ENCODE measurements around the gene MGAT4D. TPM values are rescaled to one million over a fixed set of nuclear protein-coding genes. Genes with fewer than 3 reads are reported as not detected.
"Not testable (repeated sequence)": the region's sequence is repeated elsewhere in the genome, so short reads cannot be mapped to it uniquely, and the experiment has no call there.

The MGAT4D gene
- total RNA-seq, 2 experiments from 2014 or later = not detected

GRCh38 chr4:140523857-140524742, 26.0 kb upstream of the MGAT4D start, which contains the start of gene ELMOD2:
TSS of gene ELMOD2 (plus strand) at chr4:140524168. CDS start at chr4:140525429, 1,261 bp downstream.
- H3K27me3 Mint-ChIP-seq = no peaks in the 10 kb centered on the region
- peak within 1 kb of the TSS; percentile 79 for H3K27ac Mint-ChIP-seq
- H3K36me3 Mint-ChIP-seq (ENCODE audit: low read depth) = peaks cover 21% of the 10 kb centered on the region
- intact Hi-C loops (cut with DNase I, micrococcal nuclease) = loop anchor here (2.0 to 10.0 kb wide), 6 partner anchors 151 to 1509 kb away; partner anchors contain the start of genes MAML3 (in 2 of the 2), SCOC (in 2 of the 2), NOCT (in 1 of the 2) and SETD7 (in 1 of the 2)
- Histone ChIP-seq H3K36me3 (ENCODE audit: insufficient read depth, low read length) (peaks cover 10% of the 10 kb centered on the region), H3K27me3 (ENCODE audit: control insufficient read depth in 1 of 2, insufficient read depth in 2 of 2, low read length in 2 of 2) (no peaks in the 10 kb centered on the region), H3K27ac (ENCODE audit: low read depth in 1 of 2, low read length in 2 of 2) (peak within 1 kb of the TSS in 1 of 2 donors; percentile 58), H3K9me3 (ENCODE audit: control insufficient read depth in 1 of 2, insufficient read depth in 1 of 2, low read length in 2 of 2) (no peaks in the 10 kb centered on the region), H3K4me3 (ENCODE audit: low read length) (peak within 1 kb of the TSS; percentile 65), H3K4me1 (ENCODE audit: insufficient read depth, low read length) (peaks cover 10% of the 10 kb centered on the region)
- H3K9me3 Mint-ChIP-seq = no peaks in the 10 kb centered on the region
- H3K4me3 Mint-ChIP-seq = peak within 1 kb of the TSS; percentile 91
- peaks cover 26% of the 10 kb centered on the region for H3K4me1 Mint-ChIP-seq (ENCODE audit: low read depth)
- ATAC-seq (ENCODE audit: poor library complexity) (peak; percentile 99), DNase-seq (peak; percentile 93 to 99 (median 96))
- ChIA-PET POLR2A (interaction anchor here (0.8 to 2.3 kb wide), 9 partner anchors 32 to 1223 kb away, joined by 3 to 26 read pairs (median 3); partner anchors contain the start of gene SCOC), CTCF (interaction anchor here (0.6 to 1.6 kb wide), 9 partner anchors 12 to 1509 kb away, joined by 3 to 11 read pairs (median 3); partner anchors contain the start of genes NOCT and SCOC)
- peak; percentile 82 for TF ChIP-seq CTCF (IDR thresholded peaks at IDR 0.05)

- no peak for TF ChIP-seq CTCF (IDR thresholded peaks at IDR 0.05)
- DNase-seq = no peak
- POLR2A ChIA-PET = interaction anchor here (0.8 to 2.3 kb wide), 8 partner anchors 140 to 1222 kb away, joined by 3 to 26 read pairs (median 3); partner anchors contain the start of gene SCOC
- intact Hi-C loops (cut with DNase I, micrococcal nuclease) = loop anchor here (5.0 to 10.0 kb wide), 5 partner anchors 369 to 1509 kb away; partner anchors contain the start of genes MAML3 (in 2 of the 2), NOCT (in 1 of the 2), SETD7 (in 1 of the 2) and ZNF330 (in 1 of the 2)
- Mint-ChIP-seq H3K9me3 (no peaks in the 10 kb centered on the region), H3K4me1 (ENCODE audit: low read depth) (peaks cover 26% of the 10 kb centered on the region), H3K27me3 (no peaks in the 10 kb centered on the region), H3K27ac (peak overlapping the region; percentile 79), H3K36me3 (ENCODE audit: low read depth) (peaks cover 19% of the 10 kb centered on the region), H3K4me3 (peak overlapping the region; percentile 91)
- CTCF ChIA-PET = interaction anchor here (0.7 to 1.6 kb wide), 4 partner anchors 13 to 268 kb away, joined by 3 to 11 read pairs (median 6); partner anchors contain the start of gene SCOC
- ATAC-seq (ENCODE audit: poor library complexity) = no peak
- Histone ChIP-seq H3K4me3 (ENCODE audit: low read length) (peak overlapping the region; percentile 65), H3K27me3 (ENCODE audit: control insufficient read depth in 1 of 2, insufficient read depth in 2 of 2, low read length in 2 of 2) (no peaks in the 10 kb centered on the region), H3K36me3 (ENCODE audit: insufficient read depth, low read length) (peaks cover 7% of the 10 kb centered on the region), H3K9me3 (ENCODE audit: control insufficient read depth in 1 of 2, insufficient read depth in 1 of 2, low read length in 2 of 2) (no peaks in the 10 kb centered on the region), H3K4me1 (ENCODE audit: insufficient read depth, low read length) (peaks cover 10% of the 10 kb centered on the region), H3K27ac (ENCODE audit: low read depth in 1 of 2, low read length in 2 of 2) (no peak overlapping the region)
Observed at GRCh38 chr4:140523370-140523856, 25.3 kb upstream of the MGAT4D start.

DNA sequence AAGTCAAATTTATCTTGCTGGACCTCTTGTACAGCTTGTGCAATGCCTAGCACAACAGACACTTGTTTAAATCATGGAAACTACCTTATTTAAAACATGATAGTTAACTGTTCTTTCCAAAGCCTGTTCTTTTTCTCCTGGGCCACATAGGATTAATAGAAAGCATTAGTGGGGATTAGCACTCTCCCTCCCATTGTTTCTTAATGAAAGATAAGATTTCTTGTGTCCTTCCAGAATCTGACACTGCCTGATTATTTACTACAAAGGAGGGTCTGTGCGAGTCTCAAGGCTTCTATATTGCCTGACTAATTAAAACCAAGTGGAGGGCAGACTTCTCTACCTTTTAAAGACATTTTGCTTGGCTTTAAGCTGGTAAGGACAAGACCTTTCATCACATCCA, 17.3 kb upstream of the MGAT4D start:
- CTCF ChIA-PET = no interaction called here
- peaks cover 44% of the 10 kb centered on the region for H3K27me3 Mint-ChIP-seq
- H3K9me3 Mint-ChIP-seq = no peaks in the 10 kb centered on the region

DNA sequence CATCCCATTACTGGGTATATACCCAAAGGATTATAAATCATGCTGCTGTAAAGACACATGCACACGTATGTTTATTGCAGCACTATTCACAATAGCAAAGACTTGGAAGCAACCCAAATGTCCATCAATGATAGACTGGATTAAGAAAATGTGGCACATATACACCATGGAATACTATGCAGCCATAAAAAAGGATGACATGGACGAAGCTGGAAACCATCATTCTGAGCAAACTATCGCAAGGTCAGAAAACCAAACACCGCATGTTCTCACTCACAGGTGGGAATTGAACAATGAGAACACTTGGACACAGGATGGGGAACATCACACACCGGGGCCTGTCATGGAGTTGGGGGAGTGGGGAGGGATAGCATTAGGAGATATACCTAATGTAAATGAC, 15.7 kb upstream of the MGAT4D start:
- H3K36me3 ChIP-seq (ENCODE audit: insufficient read depth, low read length); H3K4me3 ChIP-seq (ENCODE audit: low read length); DNase-seq; POLR2A ChIA-PET; ATAC-seq (ENCODE audit: poor library complexity); H3K36me3 Mint-ChIP-seq (ENCODE audit: low read depth); H3K4me1 Mint-ChIP-seq (ENCODE audit: low read depth); H3K4me1 ChIP-seq (ENCODE audit: insufficient read depth, low read length); intact Hi-C loops (cut with DNase I, micrococcal nuclease); H3K4me3 Mint-ChIP-seq; CTCF ChIA-PET; H3K27ac Mint-ChIP-seq; H3K9me3 Mint-ChIP-seq; H3K9me3 ChIP-seq (ENCODE audit: control insufficient read depth in 1 of 2, insufficient read depth in 1 of 2, low read length in 2 of 2); H3K27me3 ChIP-seq (ENCODE audit: control insufficient read depth in 1 of 2, insufficient read depth in 2 of 2, low read length in 2 of 2); H3K27ac ChIP-seq (ENCODE audit: low read depth in 1 of 2, low read length in 2 of 2): not testable (repeated sequence)
- H3K27me3 Mint-ChIP-seq = peaks cover 60% of the 10 kb centered on the region

More for the DNA sequence above, 17.3 kb upstream of the MGAT4D start:
- Histone ChIP-seq H3K4me3 (ENCODE audit: low read length) (no peak overlapping the region), H3K4me1 (ENCODE audit: insufficient read depth, low read length) (no peaks in the 10 kb centered on the region), H3K27me3 (ENCODE audit: control insufficient read depth in 1 of 2, insufficient read depth in 2 of 2, low read length in 2 of 2) (peaks cover 0 to 6% of the 10 kb centered on the region in 2 experiments), H3K36me3 (ENCODE audit: insufficient read depth, low read length) (no peaks in the 10 kb centered on the region), H3K27ac (ENCODE audit: low read depth in 1 of 2, low read length in 2 of 2) (no peak overlapping the region), H3K9me3 (ENCODE audit: control insufficient read depth in 1 of 2, insufficient read depth in 1 of 2, low read length in 2 of 2) (no peaks in the 10 kb centered on the region)
- ATAC-seq (ENCODE audit: poor library complexity) (no peak), DNase-seq (no peak)
- H3K4me1 Mint-ChIP-seq (ENCODE audit: low read depth) = no peaks in the 10 kb centered on the region
- intact Hi-C loops (cut with DNase I, micrococcal nuclease) = no loop called here
- H3K36me3 Mint-ChIP-seq (ENCODE audit: low read depth) = no peaks in the 10 kb centered on the region
- no peak overlapping the region for H3K4me3 Mint-ChIP-seq
- no peak overlapping the region for H3K27ac Mint-ChIP-seq
- POLR2A ChIA-PET = no interaction called here
- TF ChIP-seq CTCF (IDR thresholded peaks at IDR 0.05) = no peak

Measured in CD4-positive, alpha-beta T cell (primary cell).